ENCODE data around the gene CADM1. TPM values are rescaled to one million over a fixed set of nuclear protein-coding genes. Genes with fewer than 3 reads are reported as not detected.

The CADM1 gene
- total and polyA plus RNA-seq, 8 donors = 0.58 to 29.7 (median 5.3) TPM

DNA sequence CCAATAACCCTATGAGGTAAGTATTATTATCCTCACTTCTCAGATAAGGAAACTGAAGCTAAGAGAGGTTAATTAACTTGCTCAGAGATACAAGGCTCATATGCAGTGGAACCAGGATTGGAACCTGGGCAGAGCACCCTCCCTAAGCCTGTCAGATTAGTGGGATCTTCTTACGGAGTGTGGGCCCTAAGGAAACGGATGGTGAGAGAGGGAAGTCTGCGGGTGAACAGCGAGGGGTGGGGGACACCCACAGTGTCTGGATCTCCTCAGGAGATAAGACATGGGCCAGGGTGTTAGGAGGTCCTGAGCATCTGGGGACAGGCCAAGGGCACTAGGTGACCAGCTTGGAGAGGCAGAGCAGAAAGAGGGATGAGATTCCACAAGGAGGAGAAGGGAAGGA lies 376.0 kb downstream of the CADM1 start:
- no peaks in the 10 kb centered on the region for H3K36me3 ChIP-seq
- no peaks in the 10 kb centered on the region for H3K9me3 ChIP-seq
- no peak overlapping the region for H3K27ac ChIP-seq
- intact Hi-C loops (cut with DNase I; ENCODE audit: low total_unique reads) = no loop called here
- TF ChIP-seq POLR2A (IDR thresholded peaks at IDR 0.05) = no peak
- TF ChIP-seq EP300 (IDR thresholded peaks at IDR 0.05) = no peak
- TF ChIP-seq POLR2AphosphoS5 (IDR thresholded peaks at IDR 0.05) = no peak
- TF ChIP-seq, protein P1, sequence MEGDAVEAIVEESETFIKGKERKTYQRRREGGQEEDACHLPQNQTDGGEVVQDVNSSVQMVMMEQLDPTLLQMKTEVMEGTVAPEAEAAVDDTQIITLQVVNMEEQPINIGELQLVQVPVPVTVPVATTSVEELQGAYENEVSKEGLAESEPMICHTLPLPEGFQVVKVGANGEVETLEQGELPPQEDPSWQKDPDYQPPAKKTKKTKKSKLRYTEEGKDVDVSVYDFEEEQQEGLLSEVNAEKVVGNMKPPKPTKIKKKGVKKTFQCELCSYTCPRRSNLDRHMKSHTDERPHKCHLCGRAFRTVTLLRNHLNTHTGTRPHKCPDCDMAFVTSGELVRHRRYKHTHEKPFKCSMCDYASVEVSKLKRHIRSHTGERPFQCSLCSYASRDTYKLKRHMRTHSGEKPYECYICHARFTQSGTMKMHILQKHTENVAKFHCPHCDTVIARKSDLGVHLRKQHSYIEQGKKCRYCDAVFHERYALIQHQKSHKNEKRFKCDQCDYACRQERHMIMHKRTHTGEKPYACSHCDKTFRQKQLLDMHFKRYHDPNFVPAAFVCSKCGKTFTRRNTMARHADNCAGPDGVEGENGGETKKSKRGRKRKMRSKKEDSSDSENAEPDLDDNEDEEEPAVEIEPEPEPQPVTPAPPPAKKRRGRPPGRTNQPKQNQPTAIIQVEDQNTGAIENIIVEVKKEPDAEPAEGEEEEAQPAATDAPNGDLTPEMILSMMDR (IDR thresholded peaks at IDR 0.05) = no peak
- DNase-seq = no peak
- WGBS, 5 donors = 90 to 94% (median 93%) methylated on average over 4 of the region's 4 CpGs
- H3K27me3 ChIP-seq = peaks cover 0 to 14% (median 0%) of the 10 kb centered on the region in 3 donors
- H3K4me1 ChIP-seq = no peaks in the 10 kb centered on the region
- no peak overlapping the region for H3K4me3 ChIP-seq

DNA sequence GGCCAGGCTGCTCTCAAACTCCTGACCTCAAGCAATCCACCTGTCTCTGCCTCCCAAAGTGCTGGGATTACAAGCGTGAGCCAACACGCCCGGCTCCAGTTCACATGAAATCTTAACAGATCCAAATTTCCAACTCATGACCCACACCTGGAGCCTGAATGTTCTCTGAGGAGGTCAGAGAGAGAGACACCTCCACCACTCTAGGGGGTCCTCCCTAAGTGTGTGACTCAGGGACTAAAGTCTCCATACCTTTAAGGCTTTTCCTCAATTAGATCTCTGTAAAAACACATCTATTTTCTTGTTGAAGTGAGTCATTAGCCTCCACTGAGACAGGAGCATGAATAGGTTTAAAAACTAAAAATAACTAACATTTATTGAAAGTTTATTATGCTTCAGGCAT lies 376.4 kb downstream of the CADM1 start:
- no peaks in the 10 kb centered on the region for H3K9me3 ChIP-seq
- H3K36me3 ChIP-seq = no peaks in the 10 kb centered on the region
- no peak overlapping the region for H3K27ac ChIP-seq
- TF ChIP-seq POLR2AphosphoS5 (IDR thresholded peaks at IDR 0.05) = no peak
- TF ChIP-seq EP300 (IDR thresholded peaks at IDR 0.05) = no peak
- no peak for TF ChIP-seq POLR2A (IDR thresholded peaks at IDR 0.05)
- TF ChIP-seq, protein P1 (IDR thresholded peaks at IDR 0.05) = no peak
- H3K4me1 ChIP-seq = peaks cover 0 to 3% (median 0%) of the 10 kb centered on the region in 4 donors
- H3K27me3 ChIP-seq = peaks cover 0 to 13% (median 0%) of the 10 kb centered on the region in 3 donors
- intact Hi-C loops (cut with DNase I; ENCODE audit: low total_unique reads) = no loop called here
- H3K4me3 ChIP-seq = no peak overlapping the region
- 76 to 93% (median 79%) methylated on average over 3 of the region's 3 CpGs for WGBS, 5 donors
- no peak for DNase-seq

DNA sequence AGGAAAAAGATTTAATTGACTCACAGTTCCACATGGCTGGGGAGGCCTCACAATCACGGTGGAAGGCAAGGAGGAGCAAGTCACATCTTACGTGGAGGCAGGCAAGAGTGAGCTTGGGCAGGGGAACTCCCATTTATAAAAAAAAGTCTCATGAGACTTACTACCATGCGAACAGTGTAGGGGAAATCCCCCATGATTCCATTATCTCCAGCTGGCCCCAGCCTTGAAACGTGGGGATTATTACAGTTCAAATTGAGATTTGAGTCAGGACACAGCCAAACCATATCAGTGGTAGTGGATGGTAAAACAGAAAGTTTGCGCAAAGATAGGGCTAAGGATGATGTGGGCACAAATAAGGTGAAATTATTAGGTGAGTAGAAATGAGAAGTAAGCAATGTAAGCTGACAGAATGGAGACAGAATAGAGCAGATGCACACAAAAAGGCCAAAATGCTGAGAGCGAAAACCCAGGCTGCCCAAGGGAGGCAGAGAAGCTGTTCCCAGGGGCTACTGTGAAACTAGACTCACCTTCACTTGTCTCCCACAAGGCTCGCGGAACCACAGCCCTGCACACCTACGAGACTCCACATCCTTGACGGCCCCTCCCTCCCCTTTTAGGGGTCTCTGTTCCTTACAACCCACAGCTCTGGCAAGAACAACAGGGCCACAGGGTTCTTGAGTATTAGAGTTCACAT lies 377.6 kb downstream of the CADM1 start:
- Histone ChIP-seq H3K4me3 (no peak overlapping the region), H3K27ac (no peak overlapping the region), H3K36me3 (no peaks in the 10 kb centered on the region), H3K4me1 (peaks cover 0 to 3% (median 0%) of the 10 kb centered on the region in 4 donors), H3K9me3 (no peaks in the 10 kb centered on the region), H3K27me3 (peaks cover 0 to 10% (median 0%) of the 10 kb centered on the region in 3 donors)
- no peak for TF ChIP-seq POLR2AphosphoS5 (IDR thresholded peaks at IDR 0.05)
- no peak for TF ChIP-seq POLR2A (IDR thresholded peaks at IDR 0.05)
- TF ChIP-seq, protein P1 (IDR thresholded peaks at IDR 0.05) = no peak
- no peak for TF ChIP-seq EP300 (IDR thresholded peaks at IDR 0.05)
- intact Hi-C loops (cut with DNase I; ENCODE audit: low total_unique reads) = no loop called here
- DNase-seq = no peak
- WGBS, 5 donors = 67 to 71% (median 69%) methylated on average over 10 of the region's 10 CpGs

DNA sequence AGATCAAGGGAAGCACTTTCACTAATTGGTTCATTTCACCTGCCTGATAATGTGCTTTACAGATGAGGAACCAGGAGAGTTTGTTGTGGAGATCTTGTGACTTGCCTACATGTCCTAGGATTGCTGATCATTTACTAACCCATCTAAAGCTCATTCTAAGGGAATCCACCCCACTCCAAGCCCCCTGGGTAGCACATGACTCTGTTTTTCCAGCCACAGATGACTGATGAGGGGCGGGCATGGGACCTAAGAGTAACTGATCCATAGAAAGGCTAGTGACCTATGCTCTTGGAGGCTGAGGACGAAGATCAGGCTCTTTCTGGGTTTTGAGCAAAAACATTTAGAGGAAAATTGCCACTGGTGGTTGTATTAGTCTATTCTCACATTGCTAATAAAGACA lies 378.1 kb downstream of the CADM1 start:
- intact Hi-C loops (cut with DNase I; ENCODE audit: low total_unique reads) = no loop called here

DNA sequence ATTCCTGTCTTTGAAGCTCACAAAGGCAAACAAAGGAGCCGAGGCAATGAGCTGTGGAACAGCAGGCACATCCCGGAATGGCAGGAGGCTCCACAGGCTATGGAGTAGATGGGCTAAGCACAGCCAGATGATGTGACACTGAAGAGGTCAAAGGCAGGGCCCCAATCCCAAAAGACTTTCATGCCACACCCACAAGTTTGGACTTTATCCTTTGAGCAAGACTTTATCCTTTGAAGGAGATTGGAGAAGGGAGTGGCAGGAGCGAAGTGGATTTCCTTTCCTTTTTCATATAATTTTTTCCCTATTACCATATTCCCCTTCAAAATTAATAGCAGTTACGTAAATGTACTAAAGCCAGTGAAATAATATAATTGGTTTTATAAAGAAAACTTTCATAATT lies 379.4 kb downstream of the CADM1 start:
- Histone ChIP-seq H3K36me3 (no peaks in the 10 kb centered on the region), H3K27ac (no peak overlapping the region), H3K9me3 (no peaks in the 10 kb centered on the region), H3K27me3 (peaks cover 0 to 10% (median 0%) of the 10 kb centered on the region in 3 donors), H3K4me1 (peaks cover 0 to 3% (median 0%) of the 10 kb centered on the region in 4 donors), H3K4me3 (no peak overlapping the region)
- peak in 1 of 2 donors; percentile 7 for DNase-seq
- TF ChIP-seq, protein P1 (IDR thresholded peaks at IDR 0.05) = no peak
- TF ChIP-seq EP300 (IDR thresholded peaks at IDR 0.05) (no peak), POLR2AphosphoS5 (IDR thresholded peaks at IDR 0.05) (no peak), POLR2A (IDR thresholded peaks at IDR 0.05) (no peak)
- 48 to 65% (median 62%) methylated on average over 4 of the region's 4 CpGs for WGBS, 5 donors
- intact Hi-C loops (cut with DNase I; ENCODE audit: low total_unique reads) = no loop called here

More for the DNA sequence above, 378.1 kb downstream of the CADM1 start:
- Histone ChIP-seq H3K27ac (no peak overlapping the region), H3K36me3 (no peaks in the 10 kb centered on the region), H3K4me1 (peaks cover 0 to 3% (median 0%) of the 10 kb centered on the region in 4 donors), H3K27me3 (peaks cover 0 to 10% (median 0%) of the 10 kb centered on the region in 3 donors), H3K9me3 (no peaks in the 10 kb centered on the region), H3K4me3 (no peak overlapping the region)
- WGBS, 5 donors = 69 to 92% (median 75%) methylated on average over 2 of the region's 2 CpGs
- no peak for DNase-seq
- TF ChIP-seq POLR2A (IDR thresholded peaks at IDR 0.05) = no peak

Data from stomach (tissue), 9 donors.